VCaP (cell line): ENCODE measurements around the gene SOWAHB.

ENCODE experiments used
- H3K27ac ChIP-seq: fragments of 450-650 bp; 2 replicates; pipeline ENCODE4 v1.5.1; 2017
- CTCF ChIP-seq: fragments of 450-650 bp; conservative IDR thresholded peaks from 2 replicates; pipeline ENCODE4 v1.5.1; 2017; ENCODE audit warnings: mild to moderate bottlenecking, moderate library complexity

Gene SOWAHB

GRCh38 chr4:76897536-76898384 lies at the start of gene SOWAHB:
Gene SOWAHB, minus strand, starts transcription at chr4:76898144. Its CDS starts 295 bp downstream, at chr4:76897849.
- TF ChIP-seq CTCF = no peak
- peak within 1 kb of the TSS; percentile 87 for H3K27ac ChIP-seq

- TF ChIP-seq CTCF = no peak
- no peak overlapping the region for H3K27ac ChIP-seq
These were observed 49.4 kb upstream of the SOWAHB start for GRCh38 chr4:76947369-76947768.

- TF ChIP-seq CTCF = no peak
- no peak overlapping the region for H3K27ac ChIP-seq
These were observed 45.8 kb upstream of the SOWAHB start for GRCh38 chr4:76943790-76944189.

GRCh38 chr4:76943129-76943620 lies 45.2 kb upstream of the SOWAHB start:
- TF ChIP-seq CTCF = no peak
- no peak overlapping the region for H3K27ac ChIP-seq

- TF ChIP-seq CTCF = no peak
- H3K27ac ChIP-seq = no peak overlapping the region
These were observed 41.2 kb upstream of the SOWAHB start for GRCh38 chr4:76939184-76939583.

GRCh38 chr4:76931576-76932276 lies 33.8 kb upstream of the SOWAHB start:
- no peak for TF ChIP-seq CTCF
- H3K27ac ChIP-seq = no peak overlapping the region

GRCh38 chr4:76931087-76931486 lies 33.1 kb upstream of the SOWAHB start:
- H3K27ac ChIP-seq = no peak overlapping the region
- no peak for TF ChIP-seq CTCF
